ENCODE data around the gene MORN1. TPM values are rescaled to one million over a fixed set of nuclear protein-coding genes. Genes with fewer than 3 reads are reported as not detected.

MORN1 gene
- polyA plus RNA-seq, 1 of the 3 experiments (the other 2 are of a cell fraction) = 16.3 TPM

GRCh38 chr1:2378441-2378851 is 12.9 kb downstream of the MORN1 start:
- Histone ChIP-seq H3K79me2 (ENCODE audit: insufficient read depth) (no peaks in the 10 kb centered on the region), H3K27me3 (ENCODE audit: insufficient read depth) (no peaks in the 10 kb centered on the region), H3F3A (replicated peaks; ENCODE audit: insufficient read depth) (no peaks in the 10 kb centered on the region), H3K9ac (no peak overlapping the region), H3K4me1 (ENCODE audit: control insufficient read depth in 1 of 2, insufficient read depth in 2 of 2, low read depth in 1 of 2, low read length in 1 of 2) (peaks cover 0 to 6% of the 10 kb centered on the region in 2 experiments; a peak in 1 of 4 replicates), H4K20me1 (ENCODE audit: insufficient read depth) (no peaks in the 10 kb centered on the region), H3K36me3 (replicated peaks in 1 of 2; ENCODE audit: control insufficient read depth in 1 of 2, insufficient read depth in 2 of 2, low read length in 1 of 2) (no peaks in the 10 kb centered on the region), H3K27ac (ENCODE audit: low read depth in 2 of 2, low read length in 1 of 2) (no peak overlapping the region), H3K4me3 (ENCODE audit: low read depth in 2 of 2, low read length in 1 of 2) (no peak overlapping the region), H3K9me2 (no peaks in the 10 kb centered on the region), H3K4me2 (no peak overlapping the region), H2AFZ (ENCODE audit: low read depth) (no peak overlapping the region), H3K9me3 (no peaks in the 10 kb centered on the region)
- ChIA-PET CTCF (interaction anchor here (0.8 to 10.7 kb wide), 3 partner anchors 63 to 204 kb away, joined by 3 to 292 read pairs (median 3); partner anchors contain the start of gene FAAP20), POLR2A (no interaction called here)
- TF ChIP-seq MEF2A (IDR thresholded peaks at IDR 0.05; ENCODE audit: borderline replicate concordance, low read depth) (no peak), RAD21 (IDR thresholded peaks at IDR 0.05; ENCODE audit: low read length) (no peak), REST (IDR thresholded peaks at IDR 0.05; ENCODE audit: low read depth, low read length) (no peak), SIN3A (IDR thresholded peaks at IDR 0.05; ENCODE audit: borderline replicate concordance, low read depth, low read length) (no peak), MXI1 (IDR thresholded peaks at IDR 0.05; ENCODE audit: low read depth, low read length) (no peak), NRF1 (IDR thresholded peaks at IDR 0.05; ENCODE audit: low read depth, low read length) (no peak), EZH2phosphoT487 (IDR thresholded peaks at IDR 0.05; ENCODE audit: borderline replicate concordance, low read depth) (no peak), TAF1 (IDR thresholded peaks at IDR 0.05; ENCODE audit: borderline replicate concordance, low read depth, low read length) (no peak), YY1 (IDR thresholded peaks at IDR 0.05; ENCODE audit: low read depth) (no peak), ELF1 (IDR thresholded peaks at IDR 0.05) (no peak), NFIC (IDR thresholded peaks at IDR 0.05; ENCODE audit: borderline replicate concordance) (no peak), POLR2AphosphoS5 (IDR thresholded peaks at IDR 0.05; ENCODE audit: low read depth, low read length) (no peak)
- DNase-seq = no peak
- WGBS (ENCODE audit: low lambda C conversion rate) = 88% methylated on average over 4 of the region's 24 CpGs

- Histone ChIP-seq H3F3A (replicated peaks; ENCODE audit: insufficient read depth) (no peaks in the 10 kb centered on the region), H3K27me3 (ENCODE audit: insufficient read depth) (no peaks in the 10 kb centered on the region), H3K9ac (no peak overlapping the region), H3K36me3 (replicated peaks in 1 of 2; ENCODE audit: control insufficient read depth in 1 of 2, insufficient read depth in 2 of 2, low read length in 1 of 2) (no peaks in the 10 kb centered on the region), H3K4me1 (ENCODE audit: control insufficient read depth in 1 of 2, insufficient read depth in 2 of 2, low read depth in 1 of 2, low read length in 1 of 2) (peaks cover 0 to 6% of the 10 kb centered on the region in 2 experiments; a peak in 1 of 4 replicates), H3K9me2 (no peaks in the 10 kb centered on the region), H3K27ac (ENCODE audit: low read depth in 2 of 2, low read length in 1 of 2) (no peak overlapping the region), H3K4me2 (no peak overlapping the region), H3K4me3 (ENCODE audit: low read depth in 2 of 2, low read length in 1 of 2) (no peak overlapping the region), H4K20me1 (ENCODE audit: insufficient read depth) (no peaks in the 10 kb centered on the region), H3K79me2 (ENCODE audit: insufficient read depth) (no peaks in the 10 kb centered on the region), H2AFZ (ENCODE audit: low read depth) (no peak overlapping the region), H3K9me3 (no peaks in the 10 kb centered on the region)
- no peak for DNase-seq
- ChIA-PET POLR2A (no interaction called here), CTCF (interaction anchor here (0.6 to 10.7 kb wide), 3 partner anchors 9 to 333 kb away, joined by 3 to 292 read pairs (median 3); partner anchors contain the start of gene FAAP20)
- no peak for TF ChIP-seq NFIC (IDR thresholded peaks at IDR 0.05; ENCODE audit: borderline replicate concordance)
- TF ChIP-seq RCOR1 (IDR thresholded peaks at IDR 0.05; ENCODE audit: low read length) = no peak
- no peak for TF ChIP-seq USF1 (IDR thresholded peaks at IDR 0.05; ENCODE audit: borderline replicate concordance, low read depth)
- TF ChIP-seq EZH2phosphoT487 (IDR thresholded peaks at IDR 0.05; ENCODE audit: borderline replicate concordance, low read depth) = no peak
- no peak for TF ChIP-seq SIN3A (IDR thresholded peaks at IDR 0.05; ENCODE audit: borderline replicate concordance, low read depth, low read length)
- no peak for TF ChIP-seq SMC3 (IDR thresholded peaks at IDR 0.05; ENCODE audit: low read depth, low read length)
- TF ChIP-seq PBX3 (IDR thresholded peaks at IDR 0.05) = no peak
- TF ChIP-seq MEF2A (IDR thresholded peaks at IDR 0.05; ENCODE audit: borderline replicate concordance, low read depth) = no peak
- 100% methylated on average over 2 of the region's 16 CpGs for WGBS (ENCODE audit: low lambda C conversion rate)
These were observed 13.5 kb downstream of the MORN1 start for GRCh38 chr1:2377751-2378440.

Measured in SK-N-SH (cell line).